ENCODE measurements around the gene RAB3IL1. TPM values are rescaled to one million over a fixed set of nuclear protein-coding genes. Genes with fewer than 3 reads are reported as not detected.
A peak's percentile ranks its signal among the peaks of the same experiment; 100 is the strongest.
"Not testable (repeated sequence)": the region's sequence is repeated elsewhere in the genome, so short reads cannot be mapped to it uniquely, and the experiment has no call there.

RAB3IL1 gene
- polyA plus RNA-seq, 4 donors = 18.8 to 28.5 (median 23.5) TPM

- DNase-seq (ENCODE audit: low read depth in 4 of 4, low spot score in 2 of 4) = not testable (repeated sequence)
Observed at GRCh38 chr11:61953632-61954031, 36.3 kb upstream of the RAB3IL1 start.

GRCh38 chr11:61952882-61953281 is 35.5 kb upstream of the RAB3IL1 start:
- DNase-seq (ENCODE audit: low read depth in 4 of 4, low spot score in 2 of 4) = no peak

DNA sequence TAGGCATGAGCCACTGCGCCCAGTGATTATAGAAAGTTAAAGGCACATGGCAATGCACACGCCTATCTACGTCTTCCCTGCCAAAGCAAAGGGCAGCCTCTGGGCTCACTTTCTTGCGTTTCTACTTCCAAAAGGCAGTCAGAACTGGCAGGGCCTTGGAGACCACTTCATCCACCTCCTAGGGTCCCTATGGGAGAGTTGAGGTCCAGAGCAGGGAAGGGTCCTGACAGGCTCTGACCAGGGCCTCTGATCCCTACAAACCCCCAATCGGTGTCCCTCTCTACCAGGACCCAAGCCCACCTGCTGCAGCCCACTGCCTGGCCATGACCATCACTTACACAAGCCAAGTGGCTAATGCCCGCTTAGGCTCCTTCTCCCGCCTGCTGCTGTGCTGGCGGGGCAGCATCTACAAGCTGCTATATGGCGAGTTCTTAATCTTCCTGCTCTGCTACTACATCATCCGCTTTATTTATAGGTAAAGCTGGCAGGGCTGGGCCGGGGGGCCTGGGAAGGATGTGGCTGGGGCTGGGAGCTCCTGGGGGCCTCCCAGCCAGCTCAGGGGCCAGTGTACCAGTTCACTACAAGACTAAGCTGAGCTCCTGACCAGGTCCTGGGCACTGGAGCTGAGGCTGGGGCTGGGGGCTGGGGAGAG is 34.2 kb upstream of the RAB3IL1 start:
- no peak for DNase-seq (ENCODE audit: low read depth in 4 of 4, low spot score in 2 of 4)

DNA sequence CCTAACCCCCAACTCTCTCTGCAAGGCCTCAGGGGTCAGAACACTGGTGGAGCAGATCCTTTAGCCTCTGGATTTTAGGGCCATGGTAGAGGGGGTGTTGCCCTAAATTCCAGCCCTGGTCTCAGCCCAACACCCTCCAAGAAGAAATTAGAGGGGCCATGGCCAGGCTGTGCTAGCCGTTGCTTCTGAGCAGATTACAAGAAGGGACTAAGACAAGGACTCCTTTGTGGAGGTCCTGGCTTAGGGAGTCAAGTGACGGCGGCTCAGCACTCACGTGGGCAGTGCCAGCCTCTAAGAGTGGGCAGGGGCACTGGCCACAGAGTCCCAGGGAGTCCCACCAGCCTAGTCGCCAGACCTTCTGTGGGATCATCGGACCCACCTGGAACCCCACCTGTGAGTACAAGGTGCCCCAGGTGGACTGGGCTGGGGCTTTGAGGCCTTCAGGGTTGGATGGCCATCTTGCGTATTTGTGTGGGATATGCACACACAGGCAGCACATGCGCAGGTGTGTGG is 32.7 kb upstream of the RAB3IL1 start, which contains the start of gene BEST1:
Gene BEST1, plus strand, starts transcription at position 317 of the 513 bp plus-strand sequence. CDS start 1,456 bp downstream, outside the sequence.
- no peak for DNase-seq (ENCODE audit: low read depth in 4 of 4, low spot score in 2 of 4)

- no peak for DNase-seq (ENCODE audit: low read depth in 4 of 4, low spot score in 2 of 4)
Observed at GRCh38 chr11:61949169-61950034, 32.0 kb upstream of the RAB3IL1 start.

GRCh38 chr11:61948505-61948904 is 31.1 kb upstream of the RAB3IL1 start:
- no peak for DNase-seq (ENCODE audit: low read depth in 4 of 4, low spot score in 2 of 4)

DNA sequence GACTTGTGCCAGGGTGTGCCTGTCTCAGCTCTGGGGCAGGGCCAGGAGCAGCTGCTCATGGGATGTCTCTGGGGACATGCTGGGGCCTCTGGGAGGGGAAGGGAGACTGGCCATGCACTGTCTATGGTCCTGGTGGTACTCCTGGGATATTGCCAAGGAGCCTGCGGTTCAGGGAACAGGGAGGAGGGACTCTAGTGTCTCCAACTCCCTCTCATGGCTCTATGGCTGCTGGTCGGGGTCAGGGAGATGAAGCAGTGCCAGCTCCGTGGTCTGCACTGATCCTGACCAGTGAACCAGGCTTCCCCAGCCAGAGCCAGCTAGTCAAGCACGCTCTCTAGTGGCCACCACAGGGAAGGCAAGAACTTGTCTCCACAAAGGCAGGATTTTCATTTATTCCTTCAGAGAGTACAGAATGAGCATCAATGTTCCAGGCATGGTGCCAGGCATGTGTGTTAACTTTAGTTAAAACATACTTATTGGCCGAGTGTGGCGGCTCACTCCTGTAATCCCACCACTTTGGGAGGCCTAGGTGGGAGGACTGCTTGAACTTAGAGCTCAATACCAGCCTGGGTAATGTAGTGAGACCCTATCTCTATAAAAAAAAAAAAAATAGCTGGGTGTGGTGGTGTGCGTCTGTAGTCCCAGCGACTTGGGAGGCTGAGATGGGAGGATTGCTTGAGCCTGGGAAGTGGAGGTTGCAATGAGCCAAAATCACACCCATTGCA is 30.3 kb upstream of the RAB3IL1 start:
- peak in 1 of 4 donors; percentile 56 for DNase-seq (ENCODE audit: low read depth in 4 of 4, low spot score in 2 of 4)

GRCh38 chr11:61946894-61947293 is 29.5 kb upstream of the RAB3IL1 start:
- no peak for DNase-seq (ENCODE audit: low read depth in 4 of 4, low spot score in 2 of 4)

- DNase-seq (ENCODE audit: low read depth in 4 of 4, low spot score in 2 of 4) = no peak
Observed at GRCh38 chr11:61945191-61945590, 27.8 kb upstream of the RAB3IL1 start.

DNA sequence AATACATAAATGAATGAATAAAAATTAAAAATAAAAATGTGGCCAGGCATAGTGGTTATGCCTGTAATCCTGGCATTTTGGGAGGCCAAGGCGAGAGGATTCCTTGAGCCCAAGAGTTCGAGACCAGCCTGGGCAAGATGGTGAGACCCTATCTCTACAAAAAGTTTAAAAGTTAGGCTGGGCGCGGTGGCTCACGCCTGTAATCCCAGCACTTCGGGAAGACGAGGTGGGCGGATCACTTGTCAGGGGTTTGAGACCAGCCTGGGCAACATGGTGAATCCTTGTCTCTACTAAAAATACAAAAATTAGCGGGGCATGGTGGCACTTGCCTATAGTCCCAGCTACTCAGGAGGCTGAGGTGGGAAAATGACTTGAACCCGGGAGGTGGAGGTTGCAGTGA is 23.1 kb upstream of the RAB3IL1 start:
- no peak for DNase-seq (ENCODE audit: low read depth in 4 of 4, low spot score in 2 of 4)

GRCh38 chr11:61935861-61936260 is 18.5 kb upstream of the RAB3IL1 start:
- no peak for DNase-seq (ENCODE audit: low read depth in 4 of 4, low spot score in 2 of 4)

GRCh38 chr11:61930933-61931332 is 13.6 kb upstream of the RAB3IL1 start:
- DNase-seq (ENCODE audit: low read depth in 4 of 4, low spot score in 2 of 4) = no peak

GRCh38 chr11:61928606-61929005 is 11.2 kb upstream of the RAB3IL1 start:
- DNase-seq (ENCODE audit: low read depth in 4 of 4, low spot score in 2 of 4) = no peak

DNA sequence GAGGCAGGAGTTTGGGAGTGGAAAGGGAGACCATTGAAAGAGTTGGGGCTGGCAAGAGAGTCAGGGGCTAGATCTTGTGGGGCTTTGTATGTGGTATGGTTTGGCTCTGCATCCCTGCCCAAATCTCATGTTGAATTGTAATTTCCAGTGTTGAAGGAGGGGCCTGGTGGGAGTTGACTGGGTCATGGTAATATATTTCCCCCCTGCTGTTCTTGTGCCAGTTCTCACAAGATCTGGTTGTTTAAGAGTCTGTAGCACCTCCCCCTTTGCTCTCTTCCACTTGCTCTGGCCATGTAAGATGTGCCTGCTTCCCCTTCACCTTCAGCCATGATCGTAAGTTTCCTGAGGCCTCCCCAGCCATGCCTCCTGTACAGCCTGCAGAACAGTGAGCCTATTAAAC is 10.1 kb upstream of the RAB3IL1 start:
- DNase-seq (ENCODE audit: low read depth in 4 of 4, low spot score in 2 of 4) = no peak

DNA sequence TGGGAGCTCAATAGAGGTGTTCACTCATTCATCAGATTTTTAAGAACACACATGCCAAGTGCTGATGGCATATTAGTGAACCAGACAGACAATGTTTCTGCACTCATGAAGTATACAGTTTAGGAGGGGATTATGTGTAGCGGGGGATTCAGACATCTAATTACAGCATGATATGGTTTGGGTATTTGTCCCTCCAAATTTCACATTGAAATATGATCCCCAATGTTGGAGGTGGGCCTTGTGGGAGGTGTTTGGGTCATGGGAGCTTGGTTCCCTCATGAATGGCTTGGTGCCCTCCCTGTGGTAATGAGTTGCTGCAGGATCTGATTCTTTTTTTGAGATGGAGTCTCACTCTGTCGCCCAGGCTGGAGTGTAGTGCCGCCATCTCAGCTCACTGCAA is 8.9 kb upstream of the RAB3IL1 start:
- no peak for DNase-seq (ENCODE audit: low read depth in 4 of 4, low spot score in 2 of 4)

- DNase-seq (ENCODE audit: low read depth in 4 of 4, low spot score in 2 of 4) = no peak
Observed at GRCh38 chr11:61925736-61926135, 8.4 kb upstream of the RAB3IL1 start.

- no peak for DNase-seq (ENCODE audit: low read depth in 4 of 4, low spot score in 2 of 4)
Observed at GRCh38 chr11:61924064-61924455, 6.7 kb upstream of the RAB3IL1 start.

DNA sequence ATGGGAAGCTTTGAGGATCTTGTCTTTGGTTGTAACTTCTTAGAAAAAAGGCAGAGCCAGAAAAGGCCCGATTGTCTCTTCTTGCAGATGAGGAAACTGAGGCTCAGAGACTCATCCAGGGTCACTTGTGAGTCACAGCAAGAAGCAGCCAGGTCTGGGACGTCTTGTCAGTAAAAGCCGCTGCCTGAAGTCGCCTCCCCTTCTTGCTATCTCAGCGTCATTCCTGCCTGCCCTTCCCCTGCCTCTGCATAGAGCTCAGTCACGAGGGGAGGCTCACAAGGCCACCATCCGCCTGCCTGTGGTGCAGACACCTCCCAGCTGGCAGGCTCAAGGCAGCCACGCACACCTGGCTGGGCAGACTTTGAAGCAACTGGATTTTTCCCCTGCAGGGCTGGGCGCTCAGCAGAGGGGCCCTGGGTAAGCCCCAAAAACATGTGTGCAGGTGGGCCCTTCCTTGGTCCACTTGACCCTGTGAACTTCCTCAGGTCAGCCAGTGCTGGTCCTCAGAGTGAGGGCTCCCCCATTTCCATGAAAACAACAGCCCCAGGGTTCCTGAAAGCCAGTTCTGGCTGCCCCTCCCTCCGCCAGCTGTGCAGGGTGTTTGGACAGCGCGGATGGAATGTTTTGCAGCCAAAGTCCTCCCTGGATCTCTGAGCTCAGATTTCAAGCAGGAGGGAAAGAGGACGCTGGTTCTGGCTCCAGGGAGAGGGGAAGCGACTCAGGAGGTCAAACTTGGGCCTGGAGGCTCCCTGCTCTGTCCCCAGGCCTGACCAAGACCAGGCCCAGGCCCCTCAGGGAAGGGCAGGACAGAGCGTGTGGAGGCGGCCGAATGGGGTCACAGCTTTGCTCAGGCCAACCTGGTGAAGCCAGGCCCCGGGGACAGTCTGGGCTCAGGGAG is 6.0 kb upstream of the RAB3IL1 start:
- peak; percentile 54 to 79 (median 76) for DNase-seq (ENCODE audit: low read depth in 4 of 4, low spot score in 2 of 4)

DNA sequence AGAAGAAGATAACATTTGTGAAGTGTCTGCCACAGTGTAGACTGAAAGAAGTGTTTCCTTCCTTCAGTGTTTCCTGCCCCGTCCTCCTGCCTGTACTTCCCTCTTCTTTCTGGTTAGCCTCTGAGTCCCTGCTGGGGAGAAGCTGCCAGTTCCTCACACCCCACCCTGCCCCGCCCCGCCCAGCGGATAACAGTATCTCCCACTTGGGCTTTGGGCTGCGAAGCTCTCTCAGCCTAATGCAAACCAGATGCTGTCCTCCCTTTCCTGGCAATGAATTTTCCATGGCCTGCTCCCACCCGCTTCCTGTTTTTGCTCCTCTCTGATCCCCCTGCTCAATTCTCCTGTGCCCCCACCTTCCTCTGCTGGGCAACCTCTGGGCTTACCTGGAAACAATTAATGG is 5.2 kb upstream of the RAB3IL1 start:
- no peak for DNase-seq (ENCODE audit: low read depth in 4 of 4, low spot score in 2 of 4)

DNA sequence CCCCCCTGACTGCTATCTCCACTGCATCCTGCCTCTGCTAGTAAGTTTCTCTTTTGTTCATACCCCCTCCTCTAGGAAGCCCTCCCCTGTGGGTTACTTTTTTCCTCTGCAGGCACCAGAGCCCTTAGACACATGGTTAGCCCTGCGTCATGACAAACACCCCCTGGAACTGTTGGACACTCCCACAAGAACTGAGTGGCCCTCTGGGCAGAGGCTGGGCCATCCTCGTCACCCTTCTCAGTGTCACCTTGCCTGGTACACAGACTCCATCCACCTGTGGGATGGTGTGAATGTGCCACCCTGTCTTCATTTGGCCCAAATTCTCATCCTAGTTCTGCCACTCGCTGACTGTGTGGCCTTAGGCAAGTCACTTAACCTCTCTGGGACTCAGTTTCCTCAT is 4.1 kb upstream of the RAB3IL1 start:
- no peak for DNase-seq (ENCODE audit: low read depth in 4 of 4, low spot score in 2 of 4)

All from left renal cortex interstitium (tissue), 4 donors.